ENCODE results near the gene CNGB1.

CNGB1 gene

DNA sequence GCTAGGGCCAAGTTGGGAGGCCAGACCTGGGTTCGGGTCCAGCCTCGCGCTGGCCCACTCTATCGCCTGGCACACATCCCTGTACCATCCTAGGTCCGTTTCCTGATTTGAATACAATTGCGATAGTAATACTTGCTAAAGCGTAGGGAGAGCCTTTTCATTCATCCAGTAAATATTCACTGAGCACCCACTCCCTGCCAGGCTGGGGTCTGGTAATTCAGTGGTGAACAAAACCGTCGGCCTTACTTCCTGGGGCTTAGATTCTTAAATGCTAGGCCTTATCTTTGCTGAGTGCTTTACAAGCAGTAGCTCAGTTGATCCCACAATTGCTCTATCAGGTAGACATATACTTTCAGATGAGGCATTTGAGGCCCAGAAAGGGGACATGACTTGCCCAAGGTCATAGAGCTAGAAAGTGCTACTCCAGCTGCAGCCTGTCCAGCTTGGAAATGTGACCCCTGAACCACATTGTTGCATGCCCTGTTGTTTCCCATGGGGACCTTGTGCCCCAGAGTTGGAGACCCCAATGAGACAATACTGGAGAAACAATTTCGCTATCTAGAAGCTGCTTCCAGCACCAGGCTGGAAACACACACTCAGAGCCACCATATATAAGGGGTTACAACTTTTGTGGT is 31.0 kb upstream of the CNGB1 start:
- H3K27ac ChIP-seq (ENCODE audit: low read depth, low read length): peak overlapping the region; percentile 91
- no peak overlapping the region for H3K9ac ChIP-seq (ENCODE audit: low read length)

DNA sequence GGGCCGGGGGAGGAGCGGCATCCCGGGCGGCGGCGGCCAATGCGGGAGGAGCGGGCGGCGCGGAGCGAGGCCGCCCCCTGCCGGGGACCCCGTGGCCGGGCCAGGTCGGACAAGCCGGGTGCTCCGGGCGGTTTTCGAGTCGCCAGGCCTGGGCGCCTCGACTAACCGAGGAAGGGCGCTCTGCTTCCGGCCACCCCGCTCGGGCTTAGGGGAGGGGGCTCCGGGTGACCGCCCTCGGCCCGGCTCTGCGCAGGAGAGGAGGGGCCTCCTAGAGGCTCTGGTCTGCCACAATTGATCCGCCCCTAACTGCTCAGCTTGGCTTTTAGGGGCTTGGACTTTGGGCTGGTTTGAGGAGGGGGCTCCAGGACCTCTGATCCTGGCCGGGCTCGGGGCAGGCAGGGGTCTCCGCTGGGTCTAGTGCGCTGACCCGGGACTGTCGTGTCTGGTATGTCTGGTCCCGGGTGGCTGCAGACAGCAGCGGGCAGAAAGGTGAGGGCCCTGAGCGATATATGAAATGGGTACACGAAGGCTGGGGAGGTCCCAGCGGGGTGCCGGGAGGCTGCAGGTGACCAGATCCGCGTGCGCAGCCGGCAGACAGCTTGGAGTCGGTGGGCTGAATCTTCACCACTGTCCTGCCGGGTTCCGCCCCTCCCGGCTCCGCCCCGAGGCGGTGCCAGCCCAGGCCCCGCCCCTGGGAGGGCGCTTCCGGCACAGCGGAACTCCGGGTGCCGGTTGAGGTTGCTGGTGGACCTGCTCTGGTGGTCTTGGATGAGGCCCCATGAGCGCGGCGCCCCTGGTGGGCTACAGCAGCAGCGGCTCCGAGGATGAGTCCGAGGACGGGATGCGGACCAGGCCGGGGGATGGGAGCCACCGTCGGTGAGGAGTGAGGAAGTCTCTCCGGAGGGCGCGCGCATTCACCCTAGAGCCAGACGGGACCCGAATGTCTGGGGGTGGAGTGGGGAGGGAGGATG is 30.1 kb upstream of the CNGB1 start, which contains the start of gene USB1:
Gene USB1 (plus strand): TSS at position 702 of the 971 bp plus-strand sequence. CDS start 77 bp downstream, at position 779.
- peak within 1 kb of the TSS; percentile 42 for H3K9ac ChIP-seq (ENCODE audit: low read length)
- peak within 1 kb of the TSS; percentile 96 for H3K4me3 ChIP-seq (ENCODE audit: low read length)
- H3K36me3 ChIP-seq (ENCODE audit: control insufficient read depth, insufficient read depth, low read length): peaks cover 3% of the 10 kb centered on the region
- H3K4me1 ChIP-seq (ENCODE audit: control insufficient read depth, insufficient read depth, low read length): peaks cover 11% of the 10 kb centered on the region
- peak within 1 kb of the TSS; percentile 91 for H3K27ac ChIP-seq (ENCODE audit: low read depth, low read length)
- H3K27me3 ChIP-seq (ENCODE audit: control insufficient read depth, insufficient read depth, low read length): no peaks in the 10 kb centered on the region

More for the DNA sequence above, 31.0 kb upstream of the CNGB1 start:
- H3K27me3 ChIP-seq (ENCODE audit: control insufficient read depth, insufficient read depth, low read length): no peaks in the 10 kb centered on the region
- peaks cover 3% of the 10 kb centered on the region for H3K36me3 ChIP-seq (ENCODE audit: control insufficient read depth, insufficient read depth, low read length)
- H3K4me3 ChIP-seq (ENCODE audit: low read length): peak overlapping the region; percentile 96
- peaks cover 11% of the 10 kb centered on the region for H3K4me1 ChIP-seq (ENCODE audit: control insufficient read depth, insufficient read depth, low read length)

DNA sequence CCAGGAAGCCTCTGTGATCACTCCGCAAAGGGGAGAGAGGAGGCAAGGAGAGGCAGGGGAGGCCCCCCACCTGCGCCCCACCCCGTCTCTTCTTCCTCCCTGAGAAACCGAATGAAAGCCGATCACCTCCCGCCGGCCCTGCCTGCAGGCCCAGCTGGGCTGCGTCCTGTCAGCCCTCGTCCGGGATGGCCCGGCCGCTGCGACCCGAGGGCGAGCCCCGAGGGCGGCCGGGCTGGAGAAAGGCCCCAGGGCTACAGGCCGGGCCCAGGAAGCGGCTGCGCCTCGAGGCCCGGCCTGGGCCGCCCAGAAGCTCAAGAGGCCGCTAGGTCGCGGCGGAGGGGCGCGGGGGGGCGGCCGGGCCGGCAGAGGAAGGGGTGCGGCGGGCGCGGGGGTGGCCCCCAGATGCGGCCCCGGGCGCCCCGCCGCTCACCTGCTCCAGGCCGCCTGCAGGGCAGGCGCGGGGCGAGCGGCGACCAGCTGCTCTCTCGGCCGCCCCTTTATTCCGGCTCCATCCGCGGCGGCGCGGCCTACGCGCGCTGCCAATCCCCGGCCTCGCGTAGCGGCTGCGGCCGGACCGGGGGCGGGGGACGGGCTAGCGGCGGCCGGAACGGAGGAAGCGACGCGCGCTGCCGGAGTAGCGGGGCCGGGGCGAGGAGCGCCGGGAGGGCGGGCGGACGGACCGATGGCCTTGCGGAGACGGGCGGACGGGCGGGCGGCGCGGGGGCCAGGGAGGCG is 29.2 kb upstream of the CNGB1 start, which contains the start of gene ZNF319:
Gene ZNF319 (minus strand): TSS at position 702 of the 735 bp plus-strand sequence. CDS start 2,407 bp downstream, outside the sequence.
- Histone ChIP-seq H3K4me3 (ENCODE audit: low read length) (peak within 1 kb of the TSS; percentile 96), H3K36me3 (ENCODE audit: control insufficient read depth, insufficient read depth, low read length) (peaks cover 3% of the 10 kb centered on the region)

DNA sequence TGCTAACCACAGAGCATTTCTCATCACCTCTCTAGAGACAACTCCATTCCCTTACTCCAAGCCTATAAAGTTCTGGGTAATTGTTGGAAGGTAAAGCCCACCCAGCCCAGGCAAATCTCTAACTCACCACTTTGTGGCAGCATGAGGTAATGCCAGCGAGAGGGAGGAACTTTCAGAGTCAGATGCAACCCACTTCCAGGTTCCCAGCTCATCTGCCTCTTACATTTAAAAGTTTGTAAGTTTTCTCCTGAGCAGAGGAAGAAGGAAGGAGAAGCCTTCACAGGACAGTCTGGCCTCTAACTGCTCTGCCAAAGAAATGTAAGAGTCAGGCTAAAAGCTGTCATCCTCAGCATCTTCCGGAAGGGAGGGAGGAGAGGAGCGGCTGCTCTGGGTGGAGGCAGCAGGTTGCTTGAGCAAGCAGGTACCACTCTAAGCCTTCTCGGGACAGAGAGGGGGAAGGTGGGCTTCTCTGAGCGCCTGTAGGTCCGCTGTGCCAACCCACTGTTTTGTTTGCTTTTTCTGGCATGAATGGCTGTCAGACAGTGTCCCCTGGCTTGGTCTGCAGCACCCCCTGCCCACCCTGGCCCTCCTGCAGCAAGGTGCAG is 28.5 kb upstream of the CNGB1 start:
- H3K27me3 ChIP-seq (ENCODE audit: control insufficient read depth, insufficient read depth, low read length): no peaks in the 10 kb centered on the region
- peaks cover 11% of the 10 kb centered on the region for H3K4me1 ChIP-seq (ENCODE audit: control insufficient read depth, insufficient read depth, low read length)
- peak overlapping the region; percentile 75 for H3K27ac ChIP-seq (ENCODE audit: low read depth, low read length)
- peak overlapping the region; percentile 19 for H3K9ac ChIP-seq (ENCODE audit: low read length)
- H3K4me3 ChIP-seq (ENCODE audit: low read length): peak overlapping the region; percentile 75
- peaks cover 3% of the 10 kb centered on the region for H3K36me3 ChIP-seq (ENCODE audit: control insufficient read depth, insufficient read depth, low read length)

More for the DNA sequence above, 29.2 kb upstream of the CNGB1 start, which contains the start of gene ZNF319:
- Histone ChIP-seq H3K27me3 (ENCODE audit: control insufficient read depth, insufficient read depth, low read length) (no peaks in the 10 kb centered on the region), H3K27ac (ENCODE audit: low read depth, low read length) (peak within 1 kb of the TSS; percentile 91), H3K9ac (ENCODE audit: low read length) (peak within 1 kb of the TSS; percentile 42), H3K4me1 (ENCODE audit: control insufficient read depth, insufficient read depth, low read length) (peaks cover 11% of the 10 kb centered on the region)

DNA sequence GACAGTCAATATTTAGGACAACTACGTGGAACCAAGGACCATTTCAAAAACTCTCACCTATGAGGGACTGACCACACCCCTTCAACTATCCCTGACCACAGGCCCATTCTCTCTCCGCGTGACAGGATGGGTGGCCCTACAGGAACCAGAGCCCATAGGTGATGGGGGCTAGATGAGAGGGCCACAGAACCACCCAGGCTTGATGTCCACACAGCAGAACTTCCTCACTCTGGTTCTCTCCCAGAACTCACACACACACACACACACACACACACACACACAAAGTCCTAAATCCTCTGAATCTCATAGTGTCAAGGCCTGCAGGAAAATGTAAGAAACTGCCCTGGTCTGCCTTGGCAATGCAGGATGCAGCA is 28.1 kb upstream of the CNGB1 start:
- H3K9ac ChIP-seq (ENCODE audit: low read length): no peak overlapping the region
- H3K27ac ChIP-seq (ENCODE audit: low read depth, low read length): no peak overlapping the region
- peak overlapping the region; percentile 75 for H3K4me3 ChIP-seq (ENCODE audit: low read length)
- no peaks in the 10 kb centered on the region for H3K27me3 ChIP-seq (ENCODE audit: control insufficient read depth, insufficient read depth, low read length)
- H3K4me1 ChIP-seq (ENCODE audit: control insufficient read depth, insufficient read depth, low read length): peaks cover 11% of the 10 kb centered on the region
- H3K36me3 ChIP-seq (ENCODE audit: control insufficient read depth, insufficient read depth, low read length): peaks cover 3% of the 10 kb centered on the region

DNA sequence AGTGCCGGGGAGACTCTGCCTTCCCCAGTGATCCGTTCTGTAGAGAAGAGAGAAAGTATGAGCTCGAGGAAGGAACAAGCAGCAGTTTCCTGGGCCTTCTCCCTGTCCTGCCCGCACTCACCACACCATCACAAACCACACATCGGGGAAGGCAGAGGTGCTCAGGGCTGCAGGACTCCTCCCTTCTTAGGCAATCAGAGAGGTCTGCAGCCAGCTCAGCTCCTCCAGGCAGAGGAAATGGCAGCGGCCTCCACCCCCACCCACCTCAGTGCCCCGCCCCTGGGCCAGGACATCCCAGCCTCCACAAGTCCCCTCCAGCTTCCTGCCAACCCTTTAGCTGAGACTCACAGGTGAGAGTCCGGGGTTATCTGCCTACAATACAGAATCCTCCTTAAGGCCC is 27.6 kb upstream of the CNGB1 start:
- Histone ChIP-seq H3K27me3 (ENCODE audit: control insufficient read depth, insufficient read depth, low read length) (no peaks in the 10 kb centered on the region), H3K9ac (ENCODE audit: low read length) (no peak overlapping the region), H3K27ac (ENCODE audit: low read depth, low read length) (no peak overlapping the region), H3K4me3 (ENCODE audit: low read length) (no peak overlapping the region), H3K36me3 (ENCODE audit: control insufficient read depth, insufficient read depth, low read length) (peaks cover 3% of the 10 kb centered on the region), H3K4me1 (ENCODE audit: control insufficient read depth, insufficient read depth, low read length) (peaks cover 11% of the 10 kb centered on the region)

DNA sequence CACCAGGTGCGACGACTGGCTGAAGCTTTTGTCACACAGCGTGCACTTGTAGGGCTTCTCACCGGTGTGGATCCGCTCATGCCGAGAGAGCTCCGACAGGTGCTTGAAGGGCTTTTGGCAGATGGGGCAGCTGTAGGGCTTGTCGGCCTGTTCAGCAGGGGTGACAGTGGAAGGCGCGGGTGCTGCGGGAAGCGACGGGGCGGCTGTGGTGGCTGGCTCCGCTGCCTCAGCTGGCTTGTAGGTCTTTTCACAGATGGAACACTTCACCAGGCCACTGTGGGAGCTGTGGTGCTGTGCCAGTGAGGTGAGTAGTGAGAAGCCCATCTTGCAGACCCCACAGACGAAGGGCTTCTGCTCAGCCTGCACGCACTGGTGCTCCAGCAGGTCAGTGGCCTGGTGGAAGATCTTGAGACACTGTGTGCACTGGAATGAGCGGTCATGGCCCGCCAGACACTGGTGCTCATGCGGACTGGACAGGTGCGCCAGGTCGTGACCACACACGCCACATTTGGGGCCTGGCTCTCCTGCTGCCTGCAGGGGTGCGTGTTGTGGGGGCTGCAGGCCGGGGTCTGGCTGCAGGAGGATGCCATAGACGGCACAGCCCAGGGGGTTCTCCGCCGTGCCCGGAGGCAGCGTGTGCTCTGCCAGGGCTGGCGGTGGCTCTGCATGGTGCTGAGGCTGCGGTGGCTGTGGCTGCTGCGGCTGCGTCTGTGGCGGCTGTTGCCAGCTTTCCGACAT is 26.8 kb upstream of the CNGB1 start:
- Histone ChIP-seq H3K36me3 (ENCODE audit: control insufficient read depth, insufficient read depth, low read length) (peaks cover 3% of the 10 kb centered on the region), H3K27me3 (ENCODE audit: control insufficient read depth, insufficient read depth, low read length) (no peaks in the 10 kb centered on the region), H3K27ac (ENCODE audit: low read depth, low read length) (no peak overlapping the region), H3K4me1 (ENCODE audit: control insufficient read depth, insufficient read depth, low read length) (peaks cover 11% of the 10 kb centered on the region), H3K4me3 (ENCODE audit: low read length) (no peak overlapping the region), H3K9ac (ENCODE audit: low read length) (no peak overlapping the region)

DNA sequence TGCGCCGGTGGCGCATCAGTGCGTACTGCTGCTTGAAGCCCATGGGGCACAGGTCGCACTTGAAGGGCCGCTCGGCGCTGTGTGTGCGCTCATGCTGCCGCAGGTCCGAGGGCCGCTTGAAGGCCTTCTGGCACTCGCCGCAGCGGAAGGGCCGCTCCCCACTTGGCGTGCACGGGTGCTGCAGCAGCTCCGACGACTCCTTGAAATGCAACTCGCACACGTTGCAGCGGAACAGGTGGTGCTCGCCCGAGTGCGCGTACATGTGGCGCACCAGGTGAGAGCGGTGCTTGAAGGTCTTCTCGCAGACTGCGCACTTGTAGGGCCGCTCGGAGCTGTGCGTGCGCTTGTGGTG is 26.2 kb upstream of the CNGB1 start:
- Histone ChIP-seq H3K9ac (ENCODE audit: low read length) (no peak overlapping the region), H3K4me3 (ENCODE audit: low read length) (no peak overlapping the region), H3K36me3 (ENCODE audit: control insufficient read depth, insufficient read depth, low read length) (peaks cover 3% of the 10 kb centered on the region), H3K4me1 (ENCODE audit: control insufficient read depth, insufficient read depth, low read length) (peaks cover 11% of the 10 kb centered on the region), H3K27me3 (ENCODE audit: control insufficient read depth, insufficient read depth, low read length) (no peaks in the 10 kb centered on the region), H3K27ac (ENCODE audit: low read depth, low read length) (no peak overlapping the region)

DNA sequence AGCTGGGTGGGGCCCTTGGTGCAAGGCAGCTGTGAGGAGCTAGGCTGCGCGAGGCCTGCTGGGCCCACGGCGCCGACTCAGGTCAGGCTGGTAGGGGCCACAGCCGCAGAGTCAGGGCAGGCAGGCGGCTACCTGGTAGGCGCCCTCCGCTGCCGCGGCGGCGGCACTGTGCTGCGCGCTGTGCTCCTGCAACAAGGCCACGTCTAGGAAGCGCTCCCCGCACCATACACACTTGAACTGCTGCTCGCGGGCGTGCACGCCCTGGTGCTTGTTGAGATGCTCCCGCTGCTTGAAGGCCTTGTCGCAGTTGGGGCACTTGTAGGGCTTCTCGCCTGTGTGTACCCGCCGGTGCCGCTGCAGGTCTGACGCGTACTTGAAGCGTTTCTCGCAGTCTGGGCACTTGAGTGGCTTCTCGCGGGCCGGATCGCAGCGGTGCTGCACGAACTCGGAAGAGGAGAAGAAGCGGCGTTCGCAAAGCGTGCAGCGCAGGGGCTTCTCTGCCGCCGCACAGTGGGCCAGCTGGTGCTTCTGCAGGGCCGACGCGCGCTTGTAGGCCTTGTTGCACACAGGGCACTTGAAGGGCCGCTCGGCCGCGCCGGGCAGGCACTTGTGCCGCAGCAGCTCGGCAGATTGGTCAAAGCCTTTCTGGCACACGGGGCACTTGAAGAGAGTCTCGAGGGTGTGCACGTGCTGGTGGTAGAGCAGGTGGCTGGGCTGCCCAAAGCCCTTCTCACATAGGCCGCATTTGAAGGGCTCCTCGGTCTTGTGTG is 25.7 kb upstream of the CNGB1 start:
- Histone ChIP-seq H3K4me1 (ENCODE audit: control insufficient read depth, insufficient read depth, low read length) (peaks cover 11% of the 10 kb centered on the region), H3K9ac (ENCODE audit: low read length) (no peak overlapping the region), H3K36me3 (ENCODE audit: control insufficient read depth, insufficient read depth, low read length) (peaks cover 3% of the 10 kb centered on the region), H3K27me3 (ENCODE audit: control insufficient read depth, insufficient read depth, low read length) (no peaks in the 10 kb centered on the region), H3K4me3 (ENCODE audit: low read length) (no peak overlapping the region), H3K27ac (ENCODE audit: low read depth, low read length) (no peak overlapping the region)

DNA sequence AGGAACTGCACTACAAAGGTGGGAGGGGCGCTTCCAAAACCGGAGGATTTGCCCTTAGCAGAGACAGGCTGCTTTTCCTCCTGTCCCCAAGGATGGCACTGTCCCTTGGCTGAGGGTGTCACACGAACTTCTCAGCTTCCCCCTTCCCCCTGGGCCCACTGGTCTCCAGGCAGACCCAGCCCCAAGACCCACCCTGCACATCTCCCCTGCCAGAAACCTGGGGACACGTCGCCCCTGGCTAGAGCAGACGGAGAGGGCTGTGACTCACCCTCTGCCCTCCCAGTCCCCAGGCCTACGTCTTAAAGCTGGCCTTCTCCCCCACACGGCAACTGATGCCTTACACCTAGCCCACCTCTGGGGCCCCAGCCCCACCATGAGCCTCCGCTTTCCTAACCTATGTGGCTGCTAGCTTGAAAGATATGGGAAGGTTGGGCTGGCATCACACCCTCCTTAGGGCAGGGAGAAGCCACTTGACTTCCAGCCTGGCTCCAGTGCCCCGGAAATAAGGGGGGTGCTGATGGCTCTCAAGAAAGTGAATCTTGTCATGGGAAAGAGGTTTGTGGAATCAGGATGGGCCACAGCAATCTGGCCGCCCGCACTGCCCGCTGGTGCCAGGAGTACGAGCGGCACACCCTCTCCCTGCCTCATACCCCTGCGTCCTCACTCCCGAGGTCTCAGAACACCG is 24.9 kb upstream of the CNGB1 start:
- H3K9ac ChIP-seq (ENCODE audit: low read length): no peak overlapping the region
- H3K36me3 ChIP-seq (ENCODE audit: control insufficient read depth, insufficient read depth, low read length): peaks cover 3% of the 10 kb centered on the region
- H3K27ac ChIP-seq (ENCODE audit: low read depth, low read length): no peak overlapping the region
- H3K4me3 ChIP-seq (ENCODE audit: low read length): no peak overlapping the region
- no peaks in the 10 kb centered on the region for H3K27me3 ChIP-seq (ENCODE audit: control insufficient read depth, insufficient read depth, low read length)
- H3K4me1 ChIP-seq (ENCODE audit: control insufficient read depth, insufficient read depth, low read length): peaks cover 11% of the 10 kb centered on the region

Data from rectal smooth muscle tissue (tissue), 1 donor.